IMR-90 (cell line): ENCODE data around the gene CFAP92. TPM values are rescaled to one million over a fixed set of nuclear protein-coding genes. Genes with fewer than 3 reads are reported as not detected.

Source experiments
- ATAC-seq: fragments of 200-7000 bp; cut with Tn5 transposase; 2 replicates; pipeline ENCODE4 v1.9.1; 2020; ENCODE audit warnings: low read depth, mild to moderate bottlenecking, moderate library complexity
- BruUV-seq: library from RNA; stranded (reverse); fragments of 400-500 nt; replicated peaks from 2 replicates; lab custom pipeline; 2021; lab: Mats Ljungman, UMichigan
- CTCF ChIA-PET: fragments of 300-600 bp; formaldehyde crosslinking; extraction: SDS; loops from one replicate; lab custom pipeline; 2021; ENCODE audit warnings: antibody characterized with exemption; lab: Yijun Ruan, JAX
- POLR2A ChIA-PET: fragments of 300-600 bp; sonication (Branson Sonifier 250); formaldehyde crosslinking; loops from one replicate; lab custom pipeline; 2022; ENCODE audit warnings: antibody characterized with exemption; ENCODE audit not compliant: unreplicated experiment; lab: Charles Lee
- DNase-seq: peaks from one replicate; pipeline ENCODE4 v3.0.0; 2013
- H2AFZ ChIP-seq: replicated peaks from 2 replicates; pipeline ENCODE3; 2013; ENCODE audit warnings: low read length, mild to moderate bottlenecking; ENCODE audit not compliant: poor library complexity
- H2AK5ac ChIP-seq: 2 replicates; pipeline ENCODE4 v1.6.1; 2013; ENCODE audit warnings: low read depth, low read length, inconsistent platforms
- H2AK9ac ChIP-seq: replicated peaks from 2 replicates; pipeline ENCODE3; 2013; ENCODE audit warnings: mild to moderate bottlenecking, low read depth, low read length, moderate library complexity; ENCODE audit not compliant: poor library complexity
- H2BK120ac ChIP-seq: 2 replicates; pipeline ENCODE4 v1.6.1; 2013; ENCODE audit warnings: low read depth, low read length, inconsistent platforms
- H2BK15ac ChIP-seq: 3 replicates; pipeline ENCODE4 v1.6.1; 2013; ENCODE audit warnings: low read depth, low read length, inconsistent platforms
- H2BK20ac ChIP-seq: 2 replicates; pipeline ENCODE4 v1.6.1; 2013; ENCODE audit warnings: low read depth, mild to moderate bottlenecking, inconsistent platforms, low read length, moderate library complexity
- H2BK5ac ChIP-seq: 2 replicates; pipeline ENCODE4 v1.6.1; 2013; ENCODE audit warnings: mild to moderate bottlenecking, low read depth, low read length, inconsistent platforms; ENCODE audit not compliant: poor library complexity, severe bottlenecking
- H3K14ac ChIP-seq: replicated peaks from 2 replicates; pipeline ENCODE4 v1.6.1; 2013; ENCODE audit warnings: low read depth, low read length, inconsistent platforms
- H3K18ac ChIP-seq: 2 replicates; pipeline ENCODE4 v1.6.1; 2013; ENCODE audit warnings: low read depth, low read length, control low read depth
- H3K23ac ChIP-seq: 2 replicates; pipeline ENCODE4 v1.6.1; 2013; ENCODE audit warnings: low read depth, low read length, inconsistent platforms
- H3K27ac ChIP-seq: 2 replicates; pipeline ENCODE4 v1.5.1; 2013; ENCODE audit warnings: mild to moderate bottlenecking, control low read depth, low read length; ENCODE audit not compliant: insufficient read depth
- H3K27me3 ChIP-seq: 2 replicates; pipeline ENCODE4 v1.6.1; 2013; ENCODE audit warnings: low read length; ENCODE audit not compliant: control insufficient read depth, insufficient read depth
- H3K36me3 ChIP-seq: 2 replicates; pipeline ENCODE4 v1.6.1; 2013; ENCODE audit warnings: low read length, mixed read lengths; ENCODE audit not compliant: control insufficient read depth, insufficient read depth
- H3K4ac ChIP-seq: 2 replicates; pipeline ENCODE4 v1.6.1; 2013; ENCODE audit warnings: low read depth, low read length, inconsistent platforms
- H3K4me1 ChIP-seq: 2 replicates; pipeline ENCODE4 v1.6.1; 2013; ENCODE audit warnings: low read length, mixed read lengths; ENCODE audit not compliant: control insufficient read depth, insufficient read depth
- H3K4me2 ChIP-seq: 2 replicates; pipeline ENCODE4 v1.6.1; 2013; ENCODE audit warnings: low read depth, mild to moderate bottlenecking, control low read depth, low read length, moderate library complexity
- H3K4me3 ChIP-seq: 2 replicates; pipeline ENCODE4 v1.5.1; 2013; ENCODE audit warnings: low read depth, mild to moderate bottlenecking, control low read depth, low read length, moderate library complexity; ENCODE audit not compliant: insufficient read depth
- H3K56ac ChIP-seq: 2 replicates; pipeline ENCODE4 v1.6.1; 2013; ENCODE audit warnings: low read length, inconsistent platforms; ENCODE audit not compliant: insufficient read depth; ENCODE audit errors: extremely low read depth
- H3K79me1 ChIP-seq, 2 experiments: 2 replicates each; pipeline ENCODE4 v1.6.1; 2013; ENCODE audit warnings: low read length in 2 of 2, inconsistent platforms in 1 of 2, low read depth in 1 of 2
- H3K9ac ChIP-seq: 2 replicates; pipeline ENCODE4 v1.6.1; 2013; ENCODE audit warnings: low read depth, low read length, control low read depth
- H3K9me1 ChIP-seq: 2 replicates; pipeline ENCODE4 v1.6.1; 2013; ENCODE audit warnings: low read length, inconsistent platforms; ENCODE audit not compliant: insufficient read depth
- H3K9me3 ChIP-seq: 2 replicates; pipeline ENCODE4 v1.6.1; 2013; ENCODE audit warnings: low read length; ENCODE audit not compliant: control insufficient read depth, insufficient read depth
- H4K20me1 ChIP-seq: 2 replicates; pipeline ENCODE4 v1.6.1; 2013; ENCODE audit warnings: low read length, inconsistent platforms; ENCODE audit not compliant: insufficient read depth
- H4K5ac ChIP-seq: 2 replicates; pipeline ENCODE4 v1.6.1; 2013; ENCODE audit warnings: mild to moderate bottlenecking, low read depth, low read length, control low read depth
- H4K8ac ChIP-seq, 2 experiments: 2 replicates each; pipeline ENCODE4 v1.6.1; 2013; ENCODE audit warnings: low read depth in 2 of 2, low read length in 2 of 2, control low read depth in 1 of 2, inconsistent platforms in 1 of 2
- H4K91ac ChIP-seq: 2 replicates; pipeline ENCODE4 v1.6.1; 2013; ENCODE audit warnings: low read depth, low read length, inconsistent platforms; ENCODE audit not compliant: insufficient read depth
- BHLHE40 ChIP-seq: fragments of 150-350 bp; IDR thresholded peaks from 2 replicates; pipeline ENCODE4 v1.6.1; 2016; ENCODE audit warnings: mild to moderate bottlenecking, low read depth, low read length
- CHD1 ChIP-seq: IDR thresholded peaks from 2 replicates; pipeline ENCODE4 v1.6.1; 2012; ENCODE audit warnings: low read depth, low read length, improper control_type of control experiment
- FOS ChIP-seq: fragments of 150-350 bp; IDR thresholded peaks from 2 replicates; pipeline ENCODE4 v1.6.1; 2016; ENCODE audit warnings: low read depth, low read length
- MAFK ChIP-seq: IDR thresholded peaks from 2 replicates; pipeline ENCODE4 v1.6.1; 2012; ENCODE audit warnings: low read depth, low read length, improper control_type of control experiment
- NFE2L2 ChIP-seq: fragments of 150-350 bp; IDR thresholded peaks from 2 replicates; pipeline ENCODE4 v1.6.1; 2016; ENCODE audit warnings: low read depth, mild to moderate bottlenecking, low read length
- RCOR1 ChIP-seq: IDR thresholded peaks from 2 replicates; pipeline ENCODE4 v1.6.1; 2012; ENCODE audit warnings: mild to moderate bottlenecking, low read length, improper control_type of control experiment; ENCODE audit not compliant: insufficient replicate concordance
- RFX5 ChIP-seq: IDR thresholded peaks from 2 replicates; pipeline ENCODE4 v1.8.0; 2012; ENCODE audit warnings: low read depth, mild to moderate bottlenecking, low read length, moderate library complexity
- WGBS, 2 experiments: methylation state at CpG; one replicate each; pipeline versions ENCODE4 v1.1.5 to v1.1.7; 2013; ENCODE audit warnings: missing lambda C conversion rate in 2 of 2; ENCODE audit not compliant: insufficient read length in 1 of 2; ENCODE audit errors: extremely low coverage in 2 of 2; 5-methylcytosine and 5-hydroxymethylcytosine counted together
- dilution Hi-C: fragments of 300-500 bp; cut with HindIII; formaldehyde crosslinking; loops from one replicate; pipeline ENCODE4 v1.14.3; 2018; ENCODE audit warnings: low sequenced_read_pairs; ENCODE audit not compliant: unreplicated experiment
- in situ Hi-C: fragments of 300-500 bp; cut with MboI; formaldehyde crosslinking; loops from 3 replicates; pipeline ENCODE4 v1.14.3; 2019; ENCODE audit warnings: low sequenced_read_pairs, inconsistent platforms, mixed read lengths
- intact Hi-C: fragments of 100-400 bp; cut with micrococcal nuclease; formaldehyde crosslinking; loops from 2 replicates; pipeline ENCODE4 v1.10.0; 2022
- polyA plus RNA-seq, 3 experiments: library from polyadenylated mRNA; depleted of rRNA; stranded (reverse); fragments of >200 nt; gene quantifications; 2 replicates each; pipeline ENCODE4 v1.2.3, GENCODE V29; 2012; ENCODE audit warnings: low replicate concordance in 1 of 3
- total RNA-seq: library from RNA; depleted of rRNA; stranded (reverse); fragments of >200 nt; gene quantifications from 2 replicates; pipeline ENCODE4 v1.2.3, GENCODE V29; 2012
- TF ChIP-seq, protein P1 (sequence below): conservative IDR thresholded peaks from 2 replicates; pipeline ENCODE4 v1.5.1; 2012; ENCODE audit warnings: mild to moderate bottlenecking, low read depth, low read length, improper control_type of control experiment
- TF ChIP-seq, protein P2 (sequence below): fragments of 150-350 bp; IDR thresholded peaks from 2 replicates; pipeline ENCODE4 v1.6.1; 2016; ENCODE audit warnings: low read depth, mild to moderate bottlenecking, low read length, moderate library complexity, borderline replicate concordance

CFAP92 gene
- total and polyA plus RNA-seq, 2 of the 4 experiments (the other 2 are of a cell fraction), result not detected

DNA sequence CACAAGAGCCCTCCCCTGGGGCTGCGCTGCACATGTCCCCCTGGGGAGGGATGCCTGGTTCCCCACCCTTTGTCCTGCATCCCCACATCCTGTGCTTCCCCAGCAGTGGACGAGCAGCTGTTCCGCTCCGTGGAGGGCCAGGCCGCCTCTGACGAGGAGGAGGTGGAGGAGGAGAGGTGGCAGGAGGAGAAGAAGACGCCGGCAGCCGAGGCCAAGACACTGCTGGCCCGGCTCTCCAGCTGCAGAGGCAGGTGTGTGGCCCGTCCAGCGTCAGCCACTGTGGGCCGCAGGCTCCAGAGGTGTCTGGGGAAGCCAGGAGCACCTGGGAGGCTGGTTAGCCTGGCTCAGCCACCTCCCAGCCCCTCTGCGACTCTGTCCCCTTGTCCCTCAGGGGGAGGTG, 38.8 kb upstream of the CFAP92 start:
- H3K27ac ChIP-seq, result no peak overlapping the region
- peaks cover 35% of the 10 kb centered on the region for H3K27me3 ChIP-seq
- no peak overlapping the region for H3K56ac ChIP-seq
- ATAC-seq (no peak), DNase-seq (no peak)
- H3K36me3 ChIP-seq, result no peaks in the 10 kb centered on the region
- no peak overlapping the region for H2BK120ac ChIP-seq
- H4K91ac ChIP-seq, result no peak overlapping the region
- no peak overlapping the region for H3K4me3 ChIP-seq
- no peak overlapping the region for H2AK9ac ChIP-seq
- WGBS, 2 experiments, result 64% methylated on average over 5 of the region's 14 CpGs; no CpG with 5 or more reads in 1 of the 2 experiments
- peaks cover 3% of the 10 kb centered on the region; the same call in 1 of the 2 replicates for H3K9me3 ChIP-seq
- H3K79me1 ChIP-seq, result no peaks in the 10 kb centered on the region
- H3K18ac ChIP-seq, result no peak overlapping the region
- no TSS peak for BruUV-seq
- H4K5ac ChIP-seq, result no peak overlapping the region
- peaks cover 2% of the 10 kb centered on the region; the same call in 1 of the 2 replicates for H3K4me1 ChIP-seq
- H3K4ac ChIP-seq, result no peak overlapping the region
- no peak overlapping the region for H3K14ac ChIP-seq
- dilution Hi-C loops (no loop called here), intact Hi-C loops (no loop called here), in situ Hi-C loops (no loop called here)
- H3K9ac ChIP-seq, result no peak overlapping the region
- no peak overlapping the region for H2BK5ac ChIP-seq
- ChIA-PET POLR2A (no interaction called here), CTCF (no interaction called here)
- H2BK15ac ChIP-seq, result no peak overlapping the region
- H3K9me1 ChIP-seq, result no peaks in the 10 kb centered on the region
- H3K23ac ChIP-seq, result no peak overlapping the region
- no peak overlapping the region for H4K8ac ChIP-seq
- no peak overlapping the region for H3K4me2 ChIP-seq
- H4K20me1 ChIP-seq, result no peaks in the 10 kb centered on the region
- H2AK5ac ChIP-seq, result no peak overlapping the region
- H2AFZ ChIP-seq, result no peak overlapping the region
- TF ChIP-seq RFX5 (no peak), NFE2L2 (no peak), RCOR1 (no peak), FOS (no peak), CHD1 (no peak), MAFK (no peak), BHLHE40 (no peak)
- TF ChIP-seq, protein P1, sequence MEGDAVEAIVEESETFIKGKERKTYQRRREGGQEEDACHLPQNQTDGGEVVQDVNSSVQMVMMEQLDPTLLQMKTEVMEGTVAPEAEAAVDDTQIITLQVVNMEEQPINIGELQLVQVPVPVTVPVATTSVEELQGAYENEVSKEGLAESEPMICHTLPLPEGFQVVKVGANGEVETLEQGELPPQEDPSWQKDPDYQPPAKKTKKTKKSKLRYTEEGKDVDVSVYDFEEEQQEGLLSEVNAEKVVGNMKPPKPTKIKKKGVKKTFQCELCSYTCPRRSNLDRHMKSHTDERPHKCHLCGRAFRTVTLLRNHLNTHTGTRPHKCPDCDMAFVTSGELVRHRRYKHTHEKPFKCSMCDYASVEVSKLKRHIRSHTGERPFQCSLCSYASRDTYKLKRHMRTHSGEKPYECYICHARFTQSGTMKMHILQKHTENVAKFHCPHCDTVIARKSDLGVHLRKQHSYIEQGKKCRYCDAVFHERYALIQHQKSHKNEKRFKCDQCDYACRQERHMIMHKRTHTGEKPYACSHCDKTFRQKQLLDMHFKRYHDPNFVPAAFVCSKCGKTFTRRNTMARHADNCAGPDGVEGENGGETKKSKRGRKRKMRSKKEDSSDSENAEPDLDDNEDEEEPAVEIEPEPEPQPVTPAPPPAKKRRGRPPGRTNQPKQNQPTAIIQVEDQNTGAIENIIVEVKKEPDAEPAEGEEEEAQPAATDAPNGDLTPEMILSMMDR, result no peak
- TF ChIP-seq, protein P2, sequence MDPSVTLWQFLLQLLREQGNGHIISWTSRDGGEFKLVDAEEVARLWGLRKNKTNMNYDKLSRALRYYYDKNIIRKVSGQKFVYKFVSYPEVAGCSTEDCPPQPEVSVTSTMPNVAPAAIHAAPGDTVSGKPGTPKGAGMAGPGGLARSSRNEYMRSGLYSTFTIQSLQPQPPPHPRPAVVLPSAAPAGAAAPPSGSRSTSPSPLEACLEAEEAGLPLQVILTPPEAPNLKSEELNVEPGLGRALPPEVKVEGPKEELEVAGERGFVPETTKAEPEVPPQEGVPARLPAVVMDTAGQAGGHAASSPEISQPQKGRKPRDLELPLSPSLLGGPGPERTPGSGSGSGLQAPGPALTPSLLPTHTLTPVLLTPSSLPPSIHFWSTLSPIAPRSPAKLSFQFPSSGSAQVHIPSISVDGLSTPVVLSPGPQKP, result no peak
- no peak overlapping the region for H2BK20ac ChIP-seq
